GM10266 (cell line): ENCODE data around the gene EPHB4.

ENCODE experiments used
- DNase-seq: peaks from one replicate; pipeline ENCODE4 v3.0.0; 2012; ENCODE audit errors: extremely low spot score
- CTCF ChIP-seq: IDR thresholded peaks from 2 replicates; pipeline ENCODE4 v1.5.1; 2012; ENCODE audit warnings: mild to moderate bottlenecking, low read depth; ENCODE audit not compliant: control insufficient read depth, insufficient read depth; ENCODE audit errors: missing control alignments

Gene EPHB4

GRCh38 chr7:100825215-100825671, 2.1 kb downstream of the EPHB4 start:
- DNase-seq: no peak
- no peak for TF ChIP-seq CTCF

GRCh38 chr7:100824499-100825214, 2.7 kb downstream of the EPHB4 start:
- no peak for DNase-seq
- TF ChIP-seq CTCF: no peak

- no peak for TF ChIP-seq CTCF
- DNase-seq: no peak
Measured at GRCh38 chr7:100823534-100823933, 3.8 kb downstream of the EPHB4 start.

DNA sequence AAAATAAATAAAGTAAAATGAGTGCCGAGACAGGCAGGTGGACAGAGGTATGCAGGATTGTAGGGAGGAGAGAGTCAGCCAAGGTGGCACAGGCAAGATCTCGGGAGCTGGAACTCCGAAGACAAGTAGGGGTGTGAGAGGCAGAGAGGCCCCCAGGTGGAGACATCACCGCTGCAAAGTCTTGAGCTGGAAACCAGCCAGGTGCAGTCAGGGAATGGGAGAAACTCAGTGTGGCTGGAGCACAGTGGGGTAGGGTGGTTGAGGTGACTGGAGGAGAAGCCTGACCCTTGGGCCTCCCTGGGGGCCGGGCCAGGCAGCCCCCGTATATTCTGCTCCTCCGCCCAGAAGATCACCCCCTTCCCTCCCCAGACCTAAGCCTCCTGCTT, 4.2 kb downstream of the EPHB4 start:
- no peak for TF ChIP-seq CTCF
- DNase-seq: no peak

- no peak for DNase-seq
- TF ChIP-seq CTCF: no peak
Measured at GRCh38 chr7:100822236-100823139, 4.8 kb downstream of the EPHB4 start.

DNA sequence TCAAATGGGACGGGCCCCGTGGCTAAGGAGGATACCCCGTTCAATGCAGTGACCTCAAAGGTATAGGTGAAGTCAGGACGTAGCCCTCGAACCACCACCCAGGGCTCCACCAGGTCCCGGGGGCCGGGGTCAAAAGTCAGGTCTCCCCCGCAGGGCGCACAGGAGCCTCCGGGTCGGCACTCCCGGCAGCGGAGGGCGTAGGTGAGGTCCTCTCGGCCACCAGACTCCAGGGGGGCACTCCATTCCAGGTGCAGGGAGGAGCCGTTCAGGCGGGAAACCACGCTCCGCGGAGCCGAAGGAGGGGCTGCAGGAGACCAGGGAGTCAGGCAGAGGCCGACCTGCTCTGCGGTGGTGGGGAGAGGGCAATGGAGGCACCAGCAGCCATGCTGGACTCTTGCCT, 7.7 kb downstream of the EPHB4 start:
- no peak for TF ChIP-seq CTCF
- DNase-seq: no peak

DNA sequence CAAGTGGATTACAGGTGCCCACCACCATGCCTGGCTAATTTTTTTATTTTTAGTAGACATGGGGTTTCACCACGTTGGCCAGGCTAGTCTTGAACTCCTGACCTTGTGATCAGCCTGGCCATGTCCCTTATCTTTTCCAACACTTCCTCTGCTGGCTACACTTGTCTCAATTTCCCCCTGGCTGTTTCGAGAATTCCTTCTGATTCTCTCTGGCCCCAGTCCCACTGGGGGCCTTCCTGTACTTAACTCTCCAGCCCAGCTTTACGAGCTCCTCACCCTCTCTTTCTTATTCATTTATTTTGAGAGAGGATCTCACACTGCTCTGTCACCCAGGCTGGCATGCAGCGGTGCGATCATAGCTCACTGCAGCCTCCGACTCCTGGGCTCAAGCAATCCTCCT, 8.5 kb downstream of the EPHB4 start:
- no peak for TF ChIP-seq CTCF
- no peak for DNase-seq
